ENCODE results near the gene ISL1.

The ISL1 gene

DNA sequence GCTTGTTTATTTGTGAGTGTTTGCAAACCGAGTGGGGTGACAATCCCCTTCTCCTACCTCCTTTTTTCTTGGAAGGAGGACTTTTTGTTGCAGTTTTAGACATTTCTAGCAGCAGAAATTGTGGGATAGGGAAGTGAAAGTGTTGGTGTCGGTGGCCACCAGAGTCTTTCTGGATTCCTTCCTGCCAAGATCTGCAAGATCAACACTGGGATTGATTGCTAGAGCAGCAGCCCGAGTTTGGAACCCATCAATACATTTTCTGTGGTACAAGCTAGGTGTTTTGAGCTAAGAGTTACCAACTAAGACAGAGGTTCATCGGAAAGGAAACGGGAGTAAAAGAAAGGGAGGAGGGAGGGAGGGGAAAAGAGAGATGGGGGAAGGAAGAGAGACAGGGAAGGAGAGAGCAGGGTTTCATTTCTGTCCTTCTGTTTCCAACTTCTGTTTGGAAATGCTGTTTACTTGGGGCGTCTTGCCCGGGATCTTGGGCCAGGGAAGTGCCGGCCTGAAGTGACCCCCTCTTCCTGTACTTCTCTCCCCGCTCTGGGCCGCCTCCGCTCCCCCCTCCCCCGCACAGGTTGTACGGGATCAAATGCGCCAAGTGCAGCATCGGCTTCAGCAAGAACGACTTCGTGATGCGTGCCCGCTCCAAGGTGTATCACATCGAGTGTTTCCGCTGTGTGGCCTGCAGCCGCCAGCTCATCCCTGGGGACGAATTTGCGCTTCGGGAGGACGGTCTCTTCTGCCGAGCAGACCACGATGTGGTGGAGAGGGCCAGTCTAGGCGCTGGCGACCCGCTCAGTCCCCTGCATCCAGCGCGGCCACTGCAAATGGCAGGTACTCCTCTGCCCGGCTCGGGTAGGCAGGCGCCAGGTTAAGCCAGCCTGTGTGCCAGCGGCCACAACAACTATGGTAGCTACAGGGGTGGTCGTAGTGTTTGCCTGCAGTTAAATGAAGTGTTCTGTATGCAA, 4.0 kb downstream of the ISL1 start:
- peak; percentile 32 for DNase-seq (ENCODE audit: low spot score)

DNA sequence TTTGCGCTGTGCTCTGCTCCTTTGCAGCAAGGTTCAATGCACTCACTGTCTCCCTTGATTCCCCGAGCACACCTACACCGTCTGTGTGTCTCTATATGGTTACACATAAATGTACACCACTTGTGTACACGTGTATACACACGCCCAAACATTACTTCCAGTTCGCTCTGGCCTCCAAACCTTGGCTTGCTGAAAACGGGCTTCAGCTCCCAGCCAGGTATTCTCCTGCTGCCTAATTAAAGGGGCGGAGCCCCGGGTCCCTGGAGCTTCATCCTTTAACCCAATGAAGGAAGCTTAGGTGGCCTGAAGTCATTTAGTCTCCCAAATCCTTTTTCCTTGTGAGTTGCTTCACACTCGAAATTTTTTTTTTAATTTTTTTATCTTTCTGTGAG, 4.6 kb downstream of the ISL1 start:
- DNase-seq (ENCODE audit: low spot score): no peak

DNA sequence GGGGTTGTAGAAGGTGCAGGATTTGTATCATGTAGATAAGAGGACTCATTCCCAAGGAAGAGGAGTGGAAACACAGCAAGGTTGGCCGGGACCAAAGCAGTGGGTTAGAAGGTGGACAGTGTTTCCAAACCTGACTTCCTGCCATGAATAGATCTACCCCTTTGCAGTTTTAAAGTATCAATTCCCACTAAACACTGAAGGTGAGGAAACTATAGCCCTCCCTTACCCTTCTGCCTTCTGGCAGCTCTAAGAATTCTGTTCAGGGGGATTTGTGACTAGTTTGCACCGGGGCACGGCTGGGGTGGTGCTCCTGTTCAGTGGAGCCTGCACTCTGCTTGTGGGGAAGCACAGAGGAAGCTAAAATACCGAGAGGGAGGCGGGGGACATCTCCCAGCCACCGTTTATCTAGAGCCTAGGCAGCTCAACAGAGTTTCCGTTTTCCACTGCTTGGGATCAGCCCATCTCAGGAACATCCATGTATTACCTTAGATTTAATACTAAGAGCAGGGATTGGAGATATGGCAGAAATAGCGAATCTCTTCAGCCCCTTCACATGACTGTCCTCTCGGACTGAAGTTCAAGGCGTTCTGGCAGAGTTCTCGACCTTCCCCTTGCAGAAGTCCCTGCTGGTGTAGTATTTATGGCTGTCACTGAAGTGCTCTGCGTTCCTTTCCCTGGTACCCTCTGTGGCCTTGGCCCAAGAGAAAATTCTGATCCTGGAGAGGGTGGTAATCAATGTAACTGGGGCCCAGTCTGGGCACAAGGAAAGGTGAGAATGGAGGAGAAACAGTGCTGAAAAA, 5.4 kb downstream of the ISL1 start:
- no peak for DNase-seq (ENCODE audit: low spot score)

DNA sequence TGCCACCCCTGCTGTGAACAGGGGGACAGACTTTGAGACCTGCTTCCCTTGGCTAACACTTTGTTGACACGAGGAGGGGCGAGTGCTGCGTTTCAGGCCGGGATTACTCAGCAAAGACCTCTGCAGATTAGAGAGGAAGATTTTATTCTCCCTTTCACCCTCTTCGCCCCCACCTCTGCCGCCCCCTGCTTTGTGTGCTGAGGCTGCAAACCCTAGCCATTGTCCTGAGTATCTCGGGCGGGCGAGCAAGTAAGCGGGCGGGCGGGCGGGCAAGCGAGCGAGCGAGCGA, 6.0 kb downstream of the ISL1 start:
- DNase-seq (ENCODE audit: low spot score): no peak

DNA sequence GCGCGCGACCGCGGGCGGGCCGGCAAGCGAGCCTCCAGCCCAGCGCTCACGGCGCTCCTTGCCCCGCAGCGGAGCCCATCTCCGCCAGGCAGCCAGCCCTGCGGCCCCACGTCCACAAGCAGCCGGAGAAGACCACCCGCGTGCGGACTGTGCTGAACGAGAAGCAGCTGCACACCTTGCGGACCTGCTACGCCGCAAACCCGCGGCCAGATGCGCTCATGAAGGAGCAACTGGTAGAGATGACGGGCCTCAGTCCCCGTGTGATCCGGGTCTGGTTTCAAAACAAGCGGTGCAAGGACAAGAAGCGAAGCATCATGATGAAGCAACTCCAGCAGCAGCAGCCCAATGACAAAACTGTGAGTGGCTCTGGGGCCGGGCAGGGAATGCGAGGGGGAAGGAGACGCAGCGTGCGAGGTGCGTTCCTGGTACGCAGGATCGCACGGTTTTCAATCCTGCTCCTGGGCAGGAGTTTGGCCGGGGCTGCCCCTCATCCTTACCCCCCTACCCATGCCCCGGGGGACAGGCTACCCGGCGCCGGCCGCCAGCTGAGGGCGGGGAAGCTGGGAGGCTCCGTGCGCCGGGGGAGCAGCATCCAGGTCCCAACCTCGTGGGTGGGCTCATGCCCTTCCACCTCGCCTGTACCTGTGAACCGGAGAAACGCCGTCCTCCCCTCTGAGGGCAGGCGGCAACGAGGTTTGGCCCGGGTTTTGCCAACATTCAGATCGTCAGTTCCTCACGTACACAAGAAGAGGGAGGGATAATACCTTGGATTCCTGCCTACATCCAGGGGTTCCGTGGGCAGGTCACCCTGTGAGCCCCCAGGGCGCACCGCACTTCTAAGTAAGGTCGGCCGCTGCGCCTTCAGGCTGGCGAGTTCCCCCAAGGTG, 6.6 kb downstream of the ISL1 start:
- no peak for DNase-seq (ENCODE audit: low spot score)

DNA sequence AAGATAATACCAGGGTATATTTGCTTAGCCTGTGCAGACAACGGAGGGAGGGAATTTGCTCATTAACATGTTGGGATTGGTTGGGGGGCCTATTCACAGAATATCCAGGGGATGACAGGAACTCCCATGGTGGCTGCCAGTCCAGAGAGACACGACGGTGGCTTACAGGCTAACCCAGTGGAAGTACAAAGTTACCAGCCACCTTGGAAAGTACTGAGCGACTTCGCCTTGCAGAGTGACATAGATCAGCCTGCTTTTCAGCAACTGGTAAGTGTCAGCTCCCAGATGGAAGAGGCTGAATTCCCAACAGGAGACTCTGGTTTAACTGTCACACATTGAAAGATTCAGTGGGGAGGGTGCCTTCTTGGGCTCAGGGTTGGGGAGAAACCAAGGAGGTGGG, 7.9 kb downstream of the ISL1 start:
- DNase-seq (ENCODE audit: low spot score): no peak

DNA sequence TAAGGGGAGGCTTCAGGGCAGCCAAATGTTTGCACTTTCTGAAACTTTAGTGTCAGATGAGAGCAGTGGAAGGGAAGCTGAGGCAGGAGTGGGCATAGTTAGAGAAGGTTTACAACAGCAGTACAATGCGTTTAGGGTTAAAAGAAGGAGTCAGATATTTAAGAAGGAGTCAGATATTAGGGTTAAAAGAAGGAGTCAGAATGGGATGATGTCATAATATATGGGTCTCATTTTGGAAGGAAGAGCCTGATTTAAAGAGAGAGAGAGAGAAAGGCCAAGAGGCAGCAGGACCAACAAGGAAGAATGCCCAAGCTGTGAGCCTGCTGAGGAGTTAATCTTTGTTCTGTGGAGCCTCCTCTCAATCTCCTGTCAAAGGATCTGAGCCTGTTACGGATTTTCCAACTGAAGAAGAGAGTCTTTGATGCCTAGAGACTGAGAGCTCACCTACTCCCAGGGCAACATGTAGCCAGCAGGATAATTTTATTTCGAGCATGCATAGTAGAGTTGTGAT, 9.5 kb downstream of the ISL1 start:
- no peak for DNase-seq (ENCODE audit: low spot score)

DNA sequence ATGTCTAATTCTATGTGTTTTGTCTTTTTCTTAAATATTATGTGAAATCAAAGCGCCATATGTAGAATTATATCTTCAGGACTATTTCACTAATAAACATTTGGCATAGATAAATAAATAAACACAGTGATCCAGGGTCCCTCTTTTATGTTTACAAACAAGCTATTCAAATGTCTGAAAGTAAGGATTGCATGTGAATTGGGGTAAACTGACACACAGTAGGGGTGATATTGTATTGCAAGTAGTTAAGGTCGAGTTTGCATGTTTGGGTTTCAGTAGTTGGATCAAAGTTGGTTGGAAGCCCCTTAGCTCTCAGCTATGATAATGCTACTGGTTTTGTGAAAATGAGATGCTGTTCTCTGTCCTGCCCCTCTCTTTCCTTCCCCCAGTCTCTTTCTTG, 11.4 kb downstream of the ISL1 start:
- DNase-seq (ENCODE audit: low spot score): no peak

DNA sequence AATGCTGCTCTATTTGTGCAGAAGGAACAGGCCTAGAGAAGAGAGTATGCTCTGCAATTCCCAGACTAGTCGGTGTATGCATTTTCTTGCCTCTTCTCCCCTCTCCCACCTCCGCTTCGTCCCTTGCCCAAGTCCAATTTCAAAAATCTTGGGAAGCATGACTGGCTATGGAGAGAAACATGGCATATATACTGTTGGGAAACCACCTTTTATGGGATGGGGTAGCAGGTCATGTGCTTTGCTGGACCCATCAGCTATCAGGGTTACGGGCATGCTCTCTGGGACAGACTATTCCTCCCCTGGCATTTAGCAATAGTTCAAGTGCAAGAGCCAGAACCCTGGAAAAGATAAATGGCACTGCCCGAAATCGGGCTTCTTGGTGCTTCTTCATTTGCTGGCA, 12.0 kb downstream of the ISL1 start:
- DNase-seq (ENCODE audit: low spot score): no peak

DNA sequence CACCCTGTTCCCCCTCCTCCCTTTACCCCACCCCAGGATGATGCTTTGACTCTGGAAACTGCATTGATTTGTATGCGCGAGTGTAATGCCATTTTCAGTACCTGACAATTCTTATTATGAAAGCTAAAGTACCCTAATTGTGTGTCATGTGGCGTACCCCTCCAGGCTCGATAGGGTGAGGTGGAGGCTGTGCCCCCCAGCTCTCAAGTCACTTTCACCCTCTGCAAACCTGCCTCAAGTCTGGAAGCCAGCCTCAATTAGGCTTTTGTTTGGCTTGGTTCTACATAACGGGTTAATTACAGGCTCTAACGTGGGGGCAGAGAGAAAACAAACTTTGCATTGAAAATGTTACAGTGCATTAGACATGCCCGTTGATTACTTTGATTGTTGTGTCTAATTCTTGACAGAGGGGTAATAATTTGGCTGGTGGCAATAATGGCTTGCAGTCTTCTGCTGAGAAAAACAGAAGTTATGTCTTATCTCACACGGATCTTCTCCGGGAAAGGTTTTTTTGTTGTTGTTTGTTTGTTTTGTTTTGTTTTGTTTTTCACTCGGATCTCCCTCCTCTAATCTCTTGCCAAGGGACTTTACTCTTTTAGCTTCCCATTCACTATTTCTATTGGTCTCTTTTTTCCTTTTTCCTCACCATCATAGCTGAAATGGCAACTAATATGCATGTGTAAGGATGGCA, 12.6 kb downstream of the ISL1 start:
- no peak for DNase-seq (ENCODE audit: low spot score)

DNA sequence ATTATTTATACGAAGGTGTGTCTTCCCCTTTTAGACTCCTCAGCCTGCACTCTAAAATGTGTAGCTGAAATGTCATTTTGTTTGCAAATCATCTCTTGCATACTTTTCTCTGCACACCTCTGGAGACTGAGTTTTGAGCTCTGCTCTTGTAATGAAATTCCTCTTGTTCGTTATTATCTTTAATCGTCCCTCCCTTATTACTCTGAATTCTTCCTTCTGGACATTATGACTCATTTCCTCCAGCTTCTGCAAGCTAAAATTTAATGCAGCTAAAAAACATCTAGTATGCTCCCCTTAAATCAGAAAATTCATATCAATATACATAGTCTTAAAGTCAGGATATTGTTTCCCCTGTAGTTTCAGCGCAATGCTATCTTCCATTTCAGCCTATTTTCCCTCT, 13.5 kb downstream of the ISL1 start:
- no peak for DNase-seq (ENCODE audit: low spot score)

DNA sequence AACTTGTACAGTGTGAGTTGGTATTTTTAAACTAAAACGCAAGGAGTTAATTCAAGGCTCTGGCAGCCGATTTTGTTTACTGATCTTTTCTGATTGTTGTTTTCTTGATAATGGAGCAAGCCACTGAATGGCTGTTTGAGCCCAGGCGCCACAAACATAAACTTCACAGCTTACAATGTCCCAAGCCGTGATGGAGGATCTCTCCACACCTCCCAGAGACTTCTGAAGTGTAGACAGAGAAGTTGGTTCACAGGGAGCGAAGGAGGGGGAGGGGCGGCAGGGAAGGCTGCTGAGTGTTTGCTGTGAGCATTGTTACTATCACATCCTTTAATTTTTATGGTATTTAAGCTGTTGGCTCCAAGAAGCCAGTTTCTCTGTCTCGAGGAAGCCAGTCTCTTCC, 14.7 kb downstream of the ISL1 start:
- no peak for DNase-seq (ENCODE audit: low spot score)

DNA sequence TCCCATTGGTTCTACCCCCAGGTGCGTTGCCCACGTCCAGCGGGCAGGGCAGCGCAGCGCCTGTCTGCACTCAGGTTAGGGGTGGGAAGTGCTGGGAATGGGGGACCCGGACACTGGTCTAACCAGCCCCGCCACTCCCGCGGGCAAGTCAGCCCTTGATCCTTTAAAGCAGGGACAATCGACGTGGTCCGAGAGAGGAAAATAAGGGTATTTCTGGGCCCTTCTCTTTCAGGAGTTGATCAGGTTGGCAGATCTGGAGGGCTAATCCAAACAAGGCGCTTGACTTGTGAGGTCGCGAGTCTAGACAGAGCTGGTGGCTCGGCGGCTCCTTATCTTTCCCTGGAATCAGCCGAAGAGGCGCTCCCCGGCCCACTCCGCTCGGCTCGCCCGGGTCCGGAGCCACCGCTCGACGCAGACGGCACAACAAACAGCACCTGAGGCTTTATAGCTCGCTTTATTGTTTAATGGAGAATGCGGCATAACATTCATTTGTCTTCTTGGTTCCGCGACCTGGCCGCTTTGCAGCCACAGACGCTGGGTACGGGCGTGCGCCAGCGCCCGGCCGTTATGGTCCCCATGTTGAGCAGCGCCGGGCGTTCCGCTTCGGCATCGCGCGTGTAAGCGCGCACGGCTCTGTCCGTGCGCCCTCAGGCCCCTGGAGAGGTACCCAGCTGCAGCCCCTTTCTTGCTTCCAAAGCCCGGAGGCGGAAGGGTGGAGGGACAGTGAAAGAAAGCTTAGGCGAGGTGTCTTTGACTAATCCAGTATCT, 15.8 kb downstream of the ISL1 start:
- DNase-seq (ENCODE audit: low spot score): no peak

DNA sequence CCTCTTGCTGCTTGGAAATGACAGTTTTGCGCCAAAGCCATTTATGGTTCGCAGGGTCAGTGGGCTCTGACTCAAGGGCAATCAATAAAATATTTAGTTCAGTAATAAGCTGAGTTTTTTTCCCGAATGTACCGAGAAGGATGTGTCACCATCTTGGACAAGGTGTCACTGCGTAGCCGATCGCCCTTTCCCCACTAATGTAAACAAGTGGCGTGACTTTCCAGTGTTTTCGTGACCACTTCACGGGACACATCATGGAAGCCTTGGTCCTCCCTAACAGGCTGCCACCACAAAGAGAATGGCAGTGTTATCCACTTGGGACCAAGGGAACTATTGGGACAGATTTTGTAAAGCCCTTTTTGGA, 16.4 kb downstream of the ISL1 start:
- DNase-seq (ENCODE audit: low spot score): no peak

DNA sequence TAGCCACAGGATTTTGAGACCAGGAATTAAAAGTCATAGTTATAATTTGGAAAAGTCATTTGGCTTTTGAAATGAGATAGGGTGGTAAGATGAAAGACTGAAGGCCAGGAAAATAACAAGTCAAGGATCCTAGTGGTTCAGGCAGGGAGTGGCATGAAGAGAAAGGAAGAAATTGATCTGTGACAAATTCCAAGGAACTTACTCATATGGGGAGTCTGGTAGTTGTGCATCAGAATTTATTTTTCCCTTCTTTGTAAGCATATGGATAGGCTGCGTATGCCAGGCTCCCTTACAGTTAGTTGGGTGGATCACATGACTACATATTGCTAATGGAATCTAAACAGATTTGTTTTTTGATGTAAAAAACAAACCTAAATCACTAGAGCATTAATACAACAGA, 21.0 kb downstream of the ISL1 start:
- DNase-seq (ENCODE audit: low spot score): no peak

DNA sequence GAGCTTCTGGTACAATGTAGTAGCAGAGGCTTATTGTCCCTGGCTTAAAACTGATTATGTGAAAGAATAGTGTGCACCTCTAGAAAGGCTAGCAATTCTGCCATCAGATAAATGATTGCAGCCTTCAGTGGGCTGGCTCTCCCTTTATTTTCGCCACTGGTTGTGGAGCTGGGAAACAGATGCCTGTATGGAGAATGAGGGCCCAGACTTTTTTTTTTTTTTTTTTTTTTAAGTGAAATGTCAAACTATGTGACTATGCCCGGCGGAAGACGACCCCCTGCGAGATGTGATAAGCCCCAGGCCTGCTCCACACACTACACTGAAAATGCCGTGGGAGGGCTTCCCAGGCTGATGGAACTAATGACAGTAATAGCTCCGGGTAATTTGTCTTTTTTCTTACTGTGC, 28.7 kb downstream of the ISL1 start:
- no peak for DNase-seq (ENCODE audit: low spot score)

DNA sequence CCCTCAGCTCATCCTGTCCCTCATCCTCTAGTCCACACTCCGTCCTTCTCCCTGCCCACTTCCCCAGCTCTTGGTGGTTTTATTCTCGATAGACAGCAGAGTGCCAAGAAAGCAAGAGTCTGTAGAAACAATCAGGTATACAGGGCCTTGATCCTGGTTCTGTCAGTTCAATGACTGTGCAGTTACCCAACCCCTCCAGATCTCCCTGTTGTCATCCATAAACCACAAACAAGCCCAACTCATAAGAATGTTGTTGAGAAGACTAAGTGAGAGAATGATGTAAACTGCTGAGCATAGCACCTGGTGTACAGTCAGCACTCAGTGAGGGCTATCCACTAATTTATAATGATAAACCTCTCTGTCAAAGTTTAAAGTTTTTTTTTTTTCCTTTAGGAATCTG, 31.3 kb downstream of the ISL1 start:
- DNase-seq (ENCODE audit: low spot score): no peak

DNA sequence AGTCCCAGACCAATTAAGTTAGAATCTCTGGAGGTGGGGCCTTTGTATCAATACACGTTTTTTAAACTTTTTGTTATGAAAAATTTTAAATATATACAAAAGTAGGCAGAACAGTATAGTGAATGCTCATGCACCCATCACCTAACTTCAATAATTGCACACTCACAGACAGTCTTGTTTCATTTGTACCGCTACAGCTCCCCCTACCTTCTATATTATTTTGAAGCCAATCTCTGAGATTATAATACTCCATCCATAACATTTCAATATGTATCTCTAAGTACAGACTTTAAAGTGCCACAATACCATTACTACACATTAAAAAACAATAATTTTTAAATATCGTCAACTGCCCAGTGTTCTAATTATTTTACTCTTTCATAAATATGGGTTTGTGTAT, 32.9 kb downstream of the ISL1 start:
- DNase-seq (ENCODE audit: low spot score): no peak

DNA sequence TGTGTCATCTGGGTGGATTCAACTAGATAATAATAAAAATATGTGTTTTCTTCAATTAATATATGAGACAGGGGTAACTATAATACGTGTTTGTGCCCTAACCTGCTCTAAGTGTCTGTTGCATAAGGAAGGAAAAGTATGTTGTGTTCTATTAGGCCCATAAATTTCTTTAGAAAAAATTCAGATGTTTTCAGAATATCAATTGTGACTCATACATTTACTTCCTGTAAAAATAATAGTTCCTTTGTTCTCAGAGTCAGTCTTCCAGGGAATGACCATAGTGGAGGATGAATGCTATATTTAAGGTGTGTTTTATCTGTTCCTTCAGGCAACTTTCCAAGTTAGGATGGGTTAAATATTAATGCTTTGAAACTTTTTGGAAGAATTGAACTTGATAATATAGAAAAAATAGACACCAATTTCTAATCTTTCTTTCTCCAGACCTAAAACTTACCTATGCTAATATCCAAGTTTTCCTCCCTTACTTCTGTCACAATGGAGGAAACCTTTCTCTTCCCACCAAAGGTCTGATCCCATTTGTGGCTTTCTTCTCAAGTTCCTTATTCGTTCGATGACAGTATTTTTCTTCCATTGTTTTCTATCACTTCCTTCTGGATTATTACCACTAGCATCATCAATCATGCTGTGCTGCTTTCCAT, 49.9 kb downstream of the ISL1 start:
- DNase-seq (ENCODE audit: low spot score): no peak

DNA sequence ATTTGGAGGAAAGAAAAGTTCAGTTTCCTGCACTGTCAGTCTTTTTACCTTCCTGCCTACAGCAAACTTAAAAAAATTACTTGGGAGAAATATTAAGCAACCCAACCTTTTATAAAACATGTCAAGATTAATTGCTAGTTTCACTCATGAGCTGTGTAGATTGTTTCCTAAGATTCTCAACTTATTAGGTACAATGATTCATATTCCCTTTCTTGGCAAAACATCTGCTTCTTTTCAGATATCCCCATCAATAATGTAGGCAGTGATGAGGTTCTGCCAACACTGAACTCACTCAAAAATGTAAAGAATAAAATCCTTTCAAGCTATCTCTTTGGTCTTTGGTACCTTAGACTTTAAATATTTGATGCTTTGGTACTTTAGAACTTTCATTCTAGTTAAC, 56.0 kb downstream of the ISL1 start:
- no peak for DNase-seq (ENCODE audit: low spot score)

All from pons (tissue), 1 donor.